ENCODE results near the gene TMEM163.
"Not testable (repeated sequence)": the region's sequence is repeated elsewhere in the genome, so short reads cannot be mapped to it uniquely, and the experiment has no call there.

TMEM163 gene

DNA sequence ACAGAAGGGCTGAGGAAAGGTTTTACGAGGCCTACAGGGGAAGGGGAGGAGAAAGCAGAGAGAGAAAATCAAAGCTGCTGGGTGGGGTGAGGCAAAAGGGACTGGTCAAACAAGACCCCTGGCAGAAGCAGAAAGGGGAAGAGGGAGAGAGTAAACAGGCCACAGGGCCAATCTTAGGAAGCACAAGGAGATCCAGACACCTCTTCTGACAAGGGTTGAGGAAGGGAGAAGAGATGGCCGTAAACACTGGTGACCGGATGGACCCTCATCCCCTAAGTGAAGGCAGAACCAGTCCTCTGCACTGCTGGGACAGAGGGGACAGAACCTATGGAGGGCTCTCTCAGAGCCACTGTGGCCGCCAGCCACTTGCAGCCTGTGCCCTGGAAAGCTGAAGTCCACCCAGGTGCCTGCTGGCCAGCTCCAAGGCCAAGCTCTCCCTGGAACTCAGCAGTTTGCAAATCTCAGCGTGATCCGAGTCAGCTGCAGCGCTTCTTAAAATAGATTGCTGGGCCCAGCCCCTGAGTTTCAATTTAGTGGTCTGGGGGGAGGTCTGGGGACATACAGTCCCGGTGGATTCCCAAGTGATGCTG lies 108.8 kb downstream of the TMEM163 start:
- no peak for FAIRE-seq

- no peak for FAIRE-seq
Measured at GRCh38 chr2:134603966-134604365, 114.8 kb downstream of the TMEM163 start.

DNA sequence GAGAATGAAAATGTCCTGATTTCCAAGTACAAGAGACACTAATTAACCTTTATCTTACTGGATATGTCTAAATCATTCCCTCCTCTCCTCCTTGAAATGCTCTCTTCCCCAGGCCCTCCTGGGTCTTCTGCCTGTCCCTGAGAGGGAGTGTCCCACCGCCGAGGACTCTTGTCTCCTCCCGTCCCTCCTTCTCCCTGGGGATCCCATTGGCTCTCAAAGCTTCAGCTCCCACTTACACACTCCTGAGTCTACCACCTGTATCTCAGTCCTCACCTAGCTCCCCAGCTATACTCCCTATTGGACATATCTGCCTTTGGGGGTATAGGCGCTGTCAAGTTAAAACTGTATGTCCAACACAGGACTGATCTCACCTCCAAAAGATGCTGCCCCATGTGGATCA lies 116.1 kb downstream of the TMEM163 start:
- FAIRE-seq, result no peak

DNA sequence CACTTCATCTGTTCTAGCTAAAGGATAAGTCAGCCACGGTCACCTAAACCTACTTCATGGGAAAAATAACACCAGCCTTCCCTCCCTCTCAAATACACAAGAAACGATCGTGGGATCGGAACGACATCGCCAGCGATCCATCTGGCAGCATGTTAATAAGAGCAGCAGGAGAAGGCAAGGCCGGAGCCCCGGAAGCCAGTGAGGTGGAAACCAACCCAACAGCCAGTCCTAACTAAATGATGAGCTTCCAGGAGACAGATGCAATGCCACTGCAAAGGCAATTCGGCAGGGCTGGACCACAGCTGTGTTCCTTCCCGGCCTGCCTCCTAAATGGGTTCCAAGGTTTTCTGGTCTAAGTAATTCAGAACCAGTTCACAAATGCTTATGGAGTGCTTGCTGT lies 117.5 kb downstream of the TMEM163 start:
- FAIRE-seq, result no peak

- FAIRE-seq, result no peak
Measured at GRCh38 chr2:134600208-134600607, 118.6 kb downstream of the TMEM163 start.

DNA sequence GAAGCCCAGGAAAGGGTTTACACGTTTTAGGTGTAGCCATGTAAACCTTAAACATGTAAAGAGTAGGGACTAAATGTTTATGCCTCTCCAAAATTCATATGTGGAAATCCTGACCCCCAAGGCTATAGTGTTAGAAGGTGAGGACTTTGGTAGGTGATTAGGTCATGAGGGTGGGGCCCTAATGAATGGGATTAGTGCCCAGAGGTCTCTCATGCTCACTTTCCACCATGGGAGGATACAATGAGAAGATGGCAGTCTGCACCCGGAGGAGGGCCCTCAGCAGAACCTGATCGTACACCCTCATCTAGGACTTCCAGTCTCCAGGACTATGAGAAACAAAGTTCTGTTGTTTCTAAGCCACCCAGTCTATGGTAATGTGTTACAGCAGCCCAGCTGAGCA lies 119.6 kb downstream of the TMEM163 start:
- FAIRE-seq, result no peak

- no peak for FAIRE-seq
Measured at GRCh38 chr2:134594399-134594798, 124.4 kb downstream of the TMEM163 start.

DNA sequence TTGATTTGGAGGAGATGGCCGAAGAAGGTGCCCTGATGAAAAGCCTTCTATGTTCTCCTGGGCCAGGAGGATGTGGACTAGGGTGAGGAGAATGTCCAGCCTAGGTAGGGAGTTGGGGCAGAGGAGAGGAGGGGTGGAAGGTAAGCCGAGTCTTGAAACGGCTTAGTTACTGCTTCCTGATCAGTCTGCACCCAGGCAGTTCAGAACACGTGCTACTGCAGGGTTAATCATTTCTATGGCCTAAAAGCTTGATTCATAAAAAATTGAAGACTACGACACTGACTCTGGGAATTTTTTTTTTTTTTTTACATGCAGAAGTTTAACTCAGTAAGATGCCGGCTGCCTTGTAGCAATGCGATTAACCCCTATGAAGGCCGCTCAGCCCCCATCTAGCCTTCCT lies 125.3 kb downstream of the TMEM163 start:
- FAIRE-seq, result no peak

- FAIRE-seq, result no peak
Measured at GRCh38 chr2:134592377-134592776, 126.4 kb downstream of the TMEM163 start.

DNA sequence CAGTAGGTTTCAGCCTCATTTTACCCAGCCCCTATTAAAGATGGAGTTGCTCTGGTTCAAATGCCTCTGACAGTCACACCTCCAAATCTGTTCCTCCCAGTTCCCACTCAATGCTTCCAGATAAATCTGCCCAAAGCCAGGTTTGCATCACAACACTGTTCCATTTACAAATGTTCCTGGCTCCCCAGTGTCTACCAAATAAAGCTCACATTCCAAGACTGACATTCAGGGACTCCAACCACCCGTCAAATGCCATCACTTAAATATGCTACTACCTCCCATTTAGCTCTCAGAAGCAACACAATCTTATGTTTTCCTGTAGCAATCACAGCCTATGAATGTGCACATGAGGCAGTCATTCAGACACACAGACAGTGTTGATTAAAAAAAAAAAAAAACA lies 127.3 kb downstream of the TMEM163 start:
- no peak for FAIRE-seq

GRCh38 chr2:134590679-134591078 lies 128.1 kb downstream of the TMEM163 start:
- no peak for FAIRE-seq

DNA sequence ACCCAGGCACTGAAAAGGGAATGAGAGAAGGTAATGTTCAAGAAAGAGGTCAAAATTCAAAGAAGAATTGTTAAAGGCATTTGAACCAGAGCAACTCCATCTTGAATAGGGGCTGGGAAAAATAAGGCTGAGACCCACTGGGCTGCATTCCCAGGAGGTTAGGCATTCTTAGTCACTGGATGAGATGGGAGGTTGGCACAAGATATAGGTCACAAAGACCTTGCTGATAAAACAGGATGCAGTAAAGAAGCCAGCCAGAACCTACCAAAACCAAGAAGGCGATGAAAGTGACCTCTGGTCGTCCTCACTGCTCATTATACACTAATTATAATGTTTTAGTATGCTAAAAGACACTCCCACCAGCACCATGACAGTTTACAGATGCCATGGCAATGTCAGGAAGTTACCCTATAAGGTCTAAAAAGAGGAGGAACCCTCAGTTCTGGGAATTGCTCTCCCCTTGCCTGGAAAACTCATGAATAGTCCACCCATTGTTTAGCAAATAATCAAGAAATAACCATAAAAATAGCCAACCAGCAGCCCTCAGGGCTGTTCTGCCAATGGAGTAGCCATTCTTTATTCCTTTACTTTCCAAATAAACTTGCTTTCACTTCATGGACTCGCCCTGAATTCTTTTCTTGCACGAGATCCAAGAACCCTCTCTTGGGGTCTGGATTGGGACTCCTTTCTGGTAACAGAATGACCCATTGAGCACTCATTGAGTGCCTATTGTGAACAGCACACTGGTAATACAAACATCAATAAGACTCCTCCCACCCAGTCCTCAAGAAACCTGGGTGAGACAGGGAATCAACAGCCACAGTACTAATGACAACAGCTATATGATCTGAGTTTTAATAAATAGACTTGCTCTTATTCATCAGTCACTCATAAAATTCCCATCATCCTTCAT lies 129.4 kb downstream of the TMEM163 start:
- FAIRE-seq, result not testable (repeated sequence)

DNA sequence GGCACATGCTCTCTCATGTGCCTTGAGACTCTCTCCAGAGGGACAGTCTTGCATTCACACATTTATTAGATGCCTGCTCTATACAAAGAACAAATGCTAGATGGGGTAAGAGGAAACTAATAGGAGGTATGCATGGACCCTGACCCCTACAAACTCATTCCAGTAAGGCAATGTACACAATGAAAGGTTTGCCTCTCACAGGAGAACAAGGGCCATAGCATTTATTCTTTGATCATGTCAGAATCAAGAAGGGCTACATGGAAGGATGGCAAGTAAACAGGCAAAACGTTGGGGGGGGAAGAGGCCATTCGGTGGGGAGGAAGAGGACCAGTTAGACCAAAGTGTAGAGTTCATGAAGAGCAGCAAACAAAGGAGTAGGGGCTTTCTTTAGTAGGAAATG lies 130.2 kb downstream of the TMEM163 start:
- no peak for FAIRE-seq

DNA sequence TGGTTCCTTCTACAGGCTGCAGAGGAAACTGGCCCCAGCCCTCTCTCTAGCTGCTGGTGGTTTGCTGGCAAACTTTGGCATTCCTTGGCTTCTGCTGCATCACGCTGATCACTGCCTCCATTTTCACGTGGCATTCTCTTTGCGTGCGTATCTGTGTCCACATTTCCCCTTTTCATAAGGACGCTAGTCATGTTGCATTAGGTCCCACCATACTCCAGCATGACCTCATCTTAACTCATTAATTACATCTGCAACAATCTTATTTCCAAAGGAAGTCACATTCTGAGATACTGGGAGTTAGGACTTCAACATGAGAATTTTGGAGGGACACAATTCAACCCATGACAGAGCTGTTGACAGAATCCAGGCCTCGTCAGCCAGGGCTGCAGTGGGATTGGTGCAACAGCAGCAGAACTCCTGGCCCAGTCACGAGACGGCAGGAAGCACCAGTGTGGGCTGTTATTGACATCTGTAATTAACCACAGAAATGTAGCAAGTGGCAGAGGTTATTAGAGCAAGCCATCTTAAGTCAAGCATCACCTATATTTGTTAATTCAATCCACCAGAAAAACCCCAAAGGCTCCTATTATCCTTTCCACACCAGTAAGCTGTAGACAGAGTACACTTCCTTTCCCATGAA lies 132.4 kb downstream of the TMEM163 start:
- no peak for FAIRE-seq

GRCh38 chr2:134583997-134584520 lies 134.7 kb downstream of the TMEM163 start:
- FAIRE-seq, result no peak

DNA sequence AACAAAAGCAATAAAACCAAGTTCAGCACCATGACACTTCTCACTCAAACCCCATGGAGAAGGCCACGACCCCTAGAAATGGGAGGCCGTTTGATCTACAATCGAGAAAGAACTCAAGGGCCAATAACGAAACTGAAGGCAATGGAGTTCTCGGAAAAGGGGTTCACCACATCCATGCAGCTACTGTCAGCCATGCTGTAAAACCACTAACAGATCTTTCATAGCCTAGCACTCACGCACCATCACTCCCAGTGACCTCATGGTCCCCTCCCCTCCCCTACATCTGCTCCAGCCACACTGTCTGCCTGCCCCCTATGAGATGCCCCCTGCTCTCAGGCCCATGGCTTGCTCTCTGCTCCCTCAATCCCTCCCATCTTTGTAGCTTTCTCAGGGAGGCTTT lies 135.3 kb downstream of the TMEM163 start:
- no peak for FAIRE-seq

- no peak for FAIRE-seq
Measured at GRCh38 chr2:134582547-134582899, 136.3 kb downstream of the TMEM163 start.

DNA sequence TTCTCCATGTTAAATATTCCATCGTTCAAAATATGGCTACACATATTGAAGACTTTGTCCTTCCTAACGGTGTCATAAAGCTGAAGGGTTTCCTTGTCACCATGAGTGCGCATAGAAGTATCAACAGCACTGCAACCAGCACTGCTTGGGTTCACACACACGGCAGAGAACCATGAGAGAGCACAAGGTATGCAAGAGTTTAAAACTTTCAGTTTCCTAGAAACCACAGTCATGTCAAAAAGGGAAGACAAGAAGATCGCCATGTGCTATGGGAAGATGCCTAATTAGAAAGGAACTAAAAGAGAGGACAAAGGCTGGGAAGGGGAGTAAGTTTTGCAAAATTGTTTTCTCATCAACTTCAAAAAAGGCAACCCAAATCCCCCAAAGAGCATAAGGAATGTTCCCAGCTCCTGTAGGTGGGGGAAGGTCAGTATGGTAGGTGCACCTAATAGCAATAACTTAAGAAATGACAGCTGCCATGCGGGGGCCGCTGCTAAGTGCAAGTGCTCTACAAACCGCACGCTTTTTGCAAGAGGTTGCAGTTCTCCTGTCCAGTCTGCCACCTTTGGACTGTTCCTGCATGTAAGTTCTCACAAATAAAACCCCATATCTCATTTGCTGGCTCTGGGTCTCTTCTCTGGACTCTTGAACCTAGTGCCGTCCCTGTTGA lies 136.8 kb downstream of the TMEM163 start:
- no peak for FAIRE-seq

- no peak for FAIRE-seq
Measured at GRCh38 chr2:134578316-134578715, 140.5 kb downstream of the TMEM163 start.

- no peak for FAIRE-seq
Measured at GRCh38 chr2:134576478-134576877, 142.3 kb downstream of the TMEM163 start.

DNA sequence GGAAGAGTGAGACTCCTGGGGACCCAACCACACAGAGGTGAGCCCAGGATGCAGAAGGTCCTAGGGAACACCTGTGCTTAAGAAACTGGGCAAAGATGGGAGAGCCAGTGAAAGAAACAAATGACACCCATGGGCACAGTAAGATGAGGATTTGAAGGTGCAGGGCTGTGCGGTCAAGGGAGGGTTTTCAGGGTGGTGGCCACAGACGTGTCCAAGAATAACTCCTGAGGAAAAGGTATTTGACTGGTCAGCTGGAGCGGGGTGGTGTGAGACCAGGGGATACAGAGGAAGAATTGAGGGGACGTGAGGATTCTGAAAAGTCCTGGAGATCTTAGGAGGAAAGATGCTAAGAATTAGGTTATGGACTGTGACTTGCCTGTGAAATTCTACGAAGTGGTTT lies 142.9 kb downstream of the TMEM163 start:
- FAIRE-seq, result no peak

GRCh38 chr2:134574611-134575330 lies 144.0 kb downstream of the TMEM163 start:
- no peak for FAIRE-seq

GRCh38 chr2:134573724-134574123 lies 145.1 kb downstream of the TMEM163 start:
- no peak for FAIRE-seq
